H9 (cell line): ENCODE measurements around the gene SH2D6. TPM values are rescaled to one million over a fixed set of nuclear protein-coding genes. Genes with fewer than 3 reads are reported as not detected.

ENCODE experiments used
- DNase-seq: peaks from one replicate; pipeline ENCODE4 v3.0.0-alpha.2; 2017
- H2AFZ ChIP-seq: one replicate; pipeline ENCODE4 v1.6.1; 2013; ENCODE audit warnings: mild to moderate bottlenecking, low read length, control low read depth, moderate library complexity
- H2AK5ac ChIP-seq: 2 replicates; pipeline ENCODE4 v1.6.1; 2013; ENCODE audit warnings: low read length, control low read depth, mixed read lengths; ENCODE audit not compliant: insufficient read length
- H2BK120ac ChIP-seq: one replicate; pipeline ENCODE4 v1.6.1; 2013; ENCODE audit warnings: low read depth, mild to moderate bottlenecking, low read length, control low read depth, inconsistent platforms; ENCODE audit not compliant: poor library complexity, severe bottlenecking
- H2BK12ac ChIP-seq: 2 replicates; pipeline ENCODE4 v1.6.1; 2013; ENCODE audit warnings: low read length, control low read depth, mixed read lengths, low read depth; ENCODE audit not compliant: insufficient read length
- H2BK15ac ChIP-seq: 2 replicates; pipeline ENCODE4 v1.6.1; 2013; ENCODE audit warnings: low read depth, low read length, control low read depth
- H2BK20ac ChIP-seq: one replicate; pipeline ENCODE4 v1.6.1; 2013; ENCODE audit warnings: low read depth, mild to moderate bottlenecking, low read length, control low read depth, inconsistent platforms; ENCODE audit not compliant: poor library complexity, severe bottlenecking
- H2BK5ac ChIP-seq: 2 replicates; pipeline ENCODE4 v1.6.1; 2013; ENCODE audit warnings: low read length, control low read depth, mixed read lengths; ENCODE audit not compliant: insufficient read length
- H3K14ac ChIP-seq: 2 replicates; pipeline ENCODE4 v1.6.1; 2013; ENCODE audit warnings: low read length, control low read depth; ENCODE audit not compliant: insufficient read depth
- H3K18ac ChIP-seq: 2 replicates; pipeline ENCODE4 v1.6.1; 2013; ENCODE audit warnings: low read depth, mild to moderate bottlenecking, mixed read lengths, low read length, control low read depth; ENCODE audit not compliant: insufficient read length
- H3K23ac ChIP-seq: 2 replicates; pipeline ENCODE4 v1.6.1; 2013; ENCODE audit warnings: low read length, control low read depth, mixed read lengths, low read depth; ENCODE audit not compliant: insufficient read length
- H3K23me2 ChIP-seq: 2 replicates; pipeline ENCODE4 v1.6.1; 2013; ENCODE audit warnings: low read depth, mild to moderate bottlenecking, mixed read lengths, low read length, control low read depth; ENCODE audit not compliant: insufficient read length, poor library complexity, severe bottlenecking
- H3K27ac ChIP-seq: 2 replicates; pipeline ENCODE4 v1.5.1; 2013; ENCODE audit warnings: low read length, control low read depth, mixed read lengths, low read depth; ENCODE audit not compliant: insufficient read length
- H3K27me3 ChIP-seq: 2 replicates; pipeline ENCODE4 v1.6.1; 2013; ENCODE audit warnings: low read length, control low read depth, inconsistent platforms; ENCODE audit not compliant: insufficient read depth
- H3K4ac ChIP-seq: 2 replicates; pipeline ENCODE4 v1.6.1; 2013; ENCODE audit warnings: low read depth, mild to moderate bottlenecking, control low read depth, inconsistent platforms, low read length, moderate library complexity
- H3K4me1 ChIP-seq: 2 replicates; pipeline ENCODE4 v1.6.1; 2013; ENCODE audit warnings: low read length, control low read depth, inconsistent platforms; ENCODE audit not compliant: insufficient read depth
- H3K4me2 ChIP-seq: 2 replicates; pipeline ENCODE4 v1.6.1; 2013; ENCODE audit warnings: low read length, control low read depth, mixed read lengths; ENCODE audit not compliant: insufficient read length, insufficient read depth
- H3K56ac ChIP-seq: 2 replicates; pipeline ENCODE4 v1.6.1; 2013; ENCODE audit warnings: low read depth, mild to moderate bottlenecking, mixed read lengths, low read length, control low read depth; ENCODE audit not compliant: insufficient read length
- H3K79me1 ChIP-seq: 2 replicates; pipeline ENCODE4 v1.6.1; 2013; ENCODE audit warnings: low read depth, mild to moderate bottlenecking, moderate library complexity, low read length, control low read depth, inconsistent platforms; ENCODE audit not compliant: insufficient read depth, poor library complexity, severe bottlenecking
- H3K79me2 ChIP-seq: 2 replicates; pipeline ENCODE4 v1.6.1; 2013; ENCODE audit warnings: low read length, control low read depth, inconsistent platforms; ENCODE audit not compliant: insufficient read depth
- H3K9ac ChIP-seq: 2 replicates; pipeline ENCODE4 v1.6.1; 2013; ENCODE audit warnings: low read length, control low read depth, mixed read lengths; ENCODE audit not compliant: insufficient read length; ENCODE audit errors: extremely low read depth
- H3K9me3 ChIP-seq: one replicate; pipeline ENCODE4 v1.6.1; 2013; ENCODE audit warnings: low read depth, low read length, inconsistent platforms; ENCODE audit not compliant: control insufficient read depth
- H3T11ph ChIP-seq: one replicate; pipeline ENCODE4 v1.6.1; 2013; ENCODE audit warnings: mild to moderate bottlenecking, low read length, control low read depth, inconsistent platforms
- H4K20me1 ChIP-seq: one replicate; pipeline ENCODE4 v1.6.1; 2013; ENCODE audit not compliant: control insufficient read depth, insufficient read length, insufficient read depth
- H4K5ac ChIP-seq: 2 replicates; pipeline ENCODE4 v1.6.1; 2013; ENCODE audit warnings: low read depth, mild to moderate bottlenecking, mixed read lengths, low read length, control low read depth; ENCODE audit not compliant: insufficient read length
- H4K8ac ChIP-seq: replicated peaks from 2 replicates; pipeline ENCODE4 v1.6.1; 2013; ENCODE audit warnings: low read length, control low read depth, mixed read lengths, low read depth; ENCODE audit not compliant: insufficient read length
- H4K91ac ChIP-seq: 2 replicates; pipeline ENCODE4 v1.6.1; 2013; ENCODE audit warnings: low read depth, mild to moderate bottlenecking, moderate library complexity, mixed read lengths, low read length, control low read depth; ENCODE audit not compliant: insufficient read length
- H3K27ac Mint-ChIP-seq, 3 experiments: 2 replicates in 2 of 3; 3 replicates in 1 of 3; pipeline ENCODE4 v1.8.0; 2020 to 2021; ENCODE audit warnings: mixed read lengths in 3 of 3, mild to moderate bottlenecking in 1 of 3, moderate library complexity in 1 of 3
- H3K27me3 Mint-ChIP-seq: 2 replicates; pipeline ENCODE4 v1.8.0; 2021; ENCODE audit warnings: low read depth, mild to moderate bottlenecking, moderate library complexity, mixed read lengths
- H3K36me3 Mint-ChIP-seq, 3 experiments: 2 replicates in 2 of 3; 3 replicates in 1 of 3; pipeline ENCODE4 v1.8.0; 2020 to 2021; ENCODE audit warnings: low read depth in 3 of 3, mixed read lengths in 3 of 3; ENCODE audit not compliant: insufficient read depth in 1 of 3
- H3K4me1 Mint-ChIP-seq, 2 experiments: 2 replicates each; pipeline ENCODE4 v1.8.0; 2020; ENCODE audit warnings: mixed read lengths in 2 of 2
- H3K4me3 Mint-ChIP-seq, 2 experiments: 2 replicates in 1 of 2; 3 replicates in 1 of 2; pipeline ENCODE4 v1.8.0; 2020 to 2021; ENCODE audit warnings: mild to moderate bottlenecking in 2 of 2, mixed read lengths in 2 of 2, moderate library complexity in 1 of 2
- H3K9me3 Mint-ChIP-seq, 2 experiments: 2 replicates in 1 of 2; 3 replicates in 1 of 2; pipeline ENCODE4 v1.8.0; 2020; ENCODE audit warnings: mild to moderate bottlenecking in 2 of 2, mixed read lengths in 2 of 2, moderate library complexity in 1 of 2
- CTCF ChIP-seq: fragments of 200-600 bp; sonication (generic); conservative IDR thresholded peaks from 3 replicates; pipeline ENCODE4 v1.8.0; 2021; ENCODE audit warnings: antibody characterized with exemption, mild to moderate bottlenecking
- WGBS: extraction: QIAGEN DNeasy Blood & Tissue Kit; methylation state at CpG from one replicate; pipeline ENCODE4 v1.1.7; 2013; ENCODE audit warnings: missing lambda C conversion rate, low lambda C conversion rate, mixed read lengths; ENCODE audit not compliant: insufficient read length; ENCODE audit errors: extremely low coverage; 5-methylcytosine and 5-hydroxymethylcytosine counted together
- total RNA-seq: library from RNA; stranded (reverse); gene quantifications from 2 replicates; pipeline ENCODE4 v1.2.1, GENCODE V29; 2021

Gene SH2D6
- total RNA-seq, 1 experiment from 2014 or later: 0.61 TPM

GRCh38 chr2:85455552-85456090 is 37.1 kb downstream of the SH2D6 start:
- no CpG with 5 or more reads among the region's 1 CpG for WGBS
- H2AK5ac ChIP-seq: no peak overlapping the region
- H3K18ac ChIP-seq: peak overlapping the region; percentile 45
- peaks cover 11% of the 10 kb centered on the region for H3K27me3 Mint-ChIP-seq
- no peaks in the 10 kb centered on the region for H3K23me2 ChIP-seq
- H3K56ac ChIP-seq: no peak overlapping the region
- peaks cover 0 to 4% (median 4%) of the 10 kb centered on the region in 3 experiments; a peak in 3 of 7 replicates for H3K36me3 Mint-ChIP-seq
- no peak overlapping the region for H2AFZ ChIP-seq
- H3K27ac Mint-ChIP-seq: peak overlapping the region; percentile 90 to 94 (median 92)
- peaks cover 16% of the 10 kb centered on the region; the same call in 1 of the 2 replicates for H3K4me1 ChIP-seq
- H3K9ac ChIP-seq: no peak overlapping the region
- no peaks in the 10 kb centered on the region for H3K27me3 ChIP-seq
- no peak overlapping the region for H2BK5ac ChIP-seq
- no peak overlapping the region for H3K14ac ChIP-seq
- H3K4me3 Mint-ChIP-seq: peak overlapping the region; percentile 12 to 32; a peak in 2 of 5 replicates
- no peak overlapping the region for H2BK20ac ChIP-seq
- no peak overlapping the region for H3K27ac ChIP-seq
- H4K20me1 ChIP-seq: no peaks in the 10 kb centered on the region
- no peak overlapping the region for H2BK12ac ChIP-seq
- H3K9me3 ChIP-seq: no peaks in the 10 kb centered on the region
- no peak overlapping the region for H4K5ac ChIP-seq
- H4K91ac ChIP-seq: peak overlapping the region; percentile 19
- H2BK120ac ChIP-seq: no peak overlapping the region
- H3K4me2 ChIP-seq: no peak overlapping the region
- H3K4me1 Mint-ChIP-seq: peaks cover 45 to 51% of the 10 kb centered on the region in 2 experiments
- H3K23ac ChIP-seq: no peak overlapping the region
- peak; percentile 81 for DNase-seq
- H3K79me1 ChIP-seq: no peaks in the 10 kb centered on the region
- no peak overlapping the region for H4K8ac ChIP-seq
- H3K4ac ChIP-seq: no peak overlapping the region
- no peak overlapping the region for H2BK15ac ChIP-seq
- H3K79me2 ChIP-seq: no peaks in the 10 kb centered on the region
- H3K9me3 Mint-ChIP-seq: peaks cover 0 to 2% of the 10 kb centered on the region in 2 experiments; a peak in 1 of 5 replicates
- peak; percentile 44; the same call in 2 of the 3 replicates for TF ChIP-seq CTCF
- no peak overlapping the region for H3T11ph ChIP-seq
